Thyroid gland (tissue), 4 donors: ENCODE data around the gene ENAH.

Experiments
- POLR2A ChIP-seq, 2 donors: fragments of 450-650 bp; IDR thresholded peaks; one replicate each; pipeline ENCODE4 v1.6.1; 2017; ENCODE audit warnings: antibody characterized with exemption in 2 of 2, mild to moderate bottlenecking in 2 of 2, moderate library complexity in 1 of 2
- TF ChIP-seq, protein P1 (sequence below), 6 experiments: fragments of 200-600 bp in 3 of 6; fragments of 450-650 bp in 3 of 6; sonication (generic) in 3 of 6; IDR thresholded peaks; one replicate each; pipeline ENCODE4 v1.5.1; 2016 to 2019; ENCODE audit warnings: antibody characterized with exemption in 6 of 6, mild to moderate bottlenecking in 2 of 6, inconsistent platforms in 1 of 6, moderate library complexity in 1 of 6

- TF ChIP-seq POLR2A (IDR thresholded peaks at IDR 0.05): no peak
- TF ChIP-seq, protein P1, sequence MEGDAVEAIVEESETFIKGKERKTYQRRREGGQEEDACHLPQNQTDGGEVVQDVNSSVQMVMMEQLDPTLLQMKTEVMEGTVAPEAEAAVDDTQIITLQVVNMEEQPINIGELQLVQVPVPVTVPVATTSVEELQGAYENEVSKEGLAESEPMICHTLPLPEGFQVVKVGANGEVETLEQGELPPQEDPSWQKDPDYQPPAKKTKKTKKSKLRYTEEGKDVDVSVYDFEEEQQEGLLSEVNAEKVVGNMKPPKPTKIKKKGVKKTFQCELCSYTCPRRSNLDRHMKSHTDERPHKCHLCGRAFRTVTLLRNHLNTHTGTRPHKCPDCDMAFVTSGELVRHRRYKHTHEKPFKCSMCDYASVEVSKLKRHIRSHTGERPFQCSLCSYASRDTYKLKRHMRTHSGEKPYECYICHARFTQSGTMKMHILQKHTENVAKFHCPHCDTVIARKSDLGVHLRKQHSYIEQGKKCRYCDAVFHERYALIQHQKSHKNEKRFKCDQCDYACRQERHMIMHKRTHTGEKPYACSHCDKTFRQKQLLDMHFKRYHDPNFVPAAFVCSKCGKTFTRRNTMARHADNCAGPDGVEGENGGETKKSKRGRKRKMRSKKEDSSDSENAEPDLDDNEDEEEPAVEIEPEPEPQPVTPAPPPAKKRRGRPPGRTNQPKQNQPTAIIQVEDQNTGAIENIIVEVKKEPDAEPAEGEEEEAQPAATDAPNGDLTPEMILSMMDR (IDR thresholded peaks at IDR 0.05): no peak
These were observed 7.6 kb downstream of the ENAH start for GRCh38 chr1:225645194-225645895.
